ENCODE data around the gene FAM210A.
"Not testable (repeated sequence)": the region's sequence is repeated elsewhere in the genome, so short reads cannot be mapped to it uniquely, and the experiment has no call there.

FAM210A gene
- 12.5 to 49.7 (median 23.0) reads per million in 3 experiments for total RNA-seq

- peak; percentile 92 for DNase-seq
Observed at GRCh38 chr18:13726232-13726971, at the start of gene FAM210A, which contains the start of gene RNMT. TSS of gene FAM210A (minus strand) at chr18:13726558. CDS start at chr18:13682077, 44,481 bp downstream. TSS of gene RNMT (plus strand) at chr18:13726673. CDS start at chr18:13731518, 4,845 bp downstream.

- no peak for DNase-seq
Observed at GRCh38 chr18:13775058-13775457, 48.7 kb upstream of the FAM210A start.

GRCh38 chr18:13762690-13763439 lies 36.5 kb upstream of the FAM210A start:
- DNase-seq, result no peak

- DNase-seq, result no peak
Observed at GRCh38 chr18:13760047-13760446, 33.7 kb upstream of the FAM210A start.

GRCh38 chr18:13758622-13759021 lies 32.3 kb upstream of the FAM210A start:
- no peak for DNase-seq

- no peak for DNase-seq
Observed at GRCh38 chr18:13756671-13757070, 30.3 kb upstream of the FAM210A start.

- no peak for DNase-seq
Observed at GRCh38 chr18:13756261-13756660, 29.9 kb upstream of the FAM210A start.

- not testable (repeated sequence) for DNase-seq
Observed at GRCh38 chr18:13751599-13751998, 25.2 kb upstream of the FAM210A start.

- no peak for DNase-seq
Observed at GRCh38 chr18:13746633-13747032, 20.3 kb upstream of the FAM210A start.

GRCh38 chr18:13745696-13746095 lies 19.3 kb upstream of the FAM210A start:
- DNase-seq, result no peak

- DNase-seq, result no peak
Observed at GRCh38 chr18:13735681-13736080, 9.3 kb upstream of the FAM210A start.

GRCh38 chr18:13730481-13730880 lies 4.1 kb upstream of the FAM210A start:
- DNase-seq, result peak; percentile 33

GRCh38 chr18:13726972-13727331 lies 594 bp upstream of the FAM210A start:
- no peak for DNase-seq

- no peak for DNase-seq
Observed at GRCh38 chr18:13725566-13726231, 659 bp downstream of the FAM210A start.

GRCh38 chr18:13720847-13721246 lies 5.5 kb downstream of the FAM210A start:
- no peak for DNase-seq

GRCh38 chr18:13720123-13720522 lies 6.2 kb downstream of the FAM210A start:
- DNase-seq, result no peak

- no peak for DNase-seq
Observed at GRCh38 chr18:13716916-13717315, 9.4 kb downstream of the FAM210A start.

- no peak for DNase-seq
Observed at GRCh38 chr18:13715330-13715729, 11.0 kb downstream of the FAM210A start.

- DNase-seq, result no peak
Observed at GRCh38 chr18:13713455-13714055, 12.8 kb downstream of the FAM210A start.

GRCh38 chr18:13712400-13713131 lies 13.8 kb downstream of the FAM210A start:
- DNase-seq, result no peak

- no peak for DNase-seq
Observed at GRCh38 chr18:13710414-13710831, 15.9 kb downstream of the FAM210A start.

GRCh38 chr18:13703899-13704298 lies 22.5 kb downstream of the FAM210A start:
- DNase-seq, result no peak
